ENCODE results near the gene SMARCA1.

DNA sequence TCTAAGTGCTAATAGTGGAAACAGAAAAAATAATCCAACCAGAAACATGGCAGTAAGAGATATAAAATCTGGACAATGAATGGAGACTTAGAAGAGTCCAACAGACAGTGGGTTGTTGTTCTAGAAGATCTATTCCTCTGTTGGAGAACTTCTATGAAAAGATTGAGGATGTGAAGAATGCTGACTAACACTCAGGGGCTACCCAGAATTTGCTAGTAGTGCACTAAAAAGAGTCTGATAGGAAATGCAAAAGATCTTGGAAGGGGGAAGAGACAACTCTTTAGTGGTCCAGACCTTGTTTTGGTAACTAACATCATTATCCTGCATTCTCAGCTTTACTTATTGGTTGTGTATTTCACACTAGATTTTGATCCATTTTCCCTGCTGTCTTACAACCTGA is 77.9 kb downstream of the SMARCA1 start:
- TF ChIP-seq ZNF629 (CRISPR knock-in tag; conservative IDR thresholded peaks at IDR 0.05) = no peak
- TF ChIP-seq DPF2 (CRISPR knock-in tag; IDR thresholded peaks at IDR 0.05; ENCODE audit: borderline replicate concordance, low read depth) = no peak
- TF ChIP-seq GTF2F1 (IDR thresholded peaks at IDR 0.05; ENCODE audit: low read length) = no peak
- TF ChIP-seq SPEN (CRISPR knock-in tag; IDR thresholded peaks at IDR 0.05; ENCODE audit: low read depth) = no peak
- TF ChIP-seq ZNF546 (CRISPR knock-in tag; conservative IDR thresholded peaks at IDR 0.05) = no peak
- TF ChIP-seq ZKSCAN1 (IDR thresholded peaks at IDR 0.05; ENCODE audit: low read length) = no peak
- TF ChIP-seq, protein P1, sequence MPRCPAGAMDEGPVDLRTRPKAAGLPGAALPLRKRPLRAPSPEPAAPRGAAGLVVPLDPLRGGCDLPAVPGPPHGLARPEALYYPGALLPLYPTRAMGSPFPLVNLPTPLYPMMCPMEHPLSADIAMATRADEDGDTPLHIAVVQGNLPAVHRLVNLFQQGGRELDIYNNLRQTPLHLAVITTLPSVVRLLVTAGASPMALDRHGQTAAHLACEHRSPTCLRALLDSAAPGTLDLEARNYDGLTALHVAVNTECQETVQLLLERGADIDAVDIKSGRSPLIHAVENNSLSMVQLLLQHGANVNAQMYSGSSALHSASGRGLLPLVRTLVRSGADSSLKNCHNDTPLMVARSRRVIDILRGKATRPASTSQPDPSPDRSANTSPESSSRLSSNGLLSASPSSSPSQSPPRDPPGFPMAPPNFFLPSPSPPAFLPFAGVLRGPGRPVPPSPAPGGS (CRISPR knock-in tag; IDR thresholded peaks at IDR 0.05) = no peak
- no peak for TF ChIP-seq MAFK (conservative IDR thresholded peaks at IDR 0.05 in 1 of 2, IDR thresholded peaks at IDR 0.05 in 1 of 2; ENCODE audit: low read length in 2 of 2)
- TF ChIP-seq, protein P2, sequence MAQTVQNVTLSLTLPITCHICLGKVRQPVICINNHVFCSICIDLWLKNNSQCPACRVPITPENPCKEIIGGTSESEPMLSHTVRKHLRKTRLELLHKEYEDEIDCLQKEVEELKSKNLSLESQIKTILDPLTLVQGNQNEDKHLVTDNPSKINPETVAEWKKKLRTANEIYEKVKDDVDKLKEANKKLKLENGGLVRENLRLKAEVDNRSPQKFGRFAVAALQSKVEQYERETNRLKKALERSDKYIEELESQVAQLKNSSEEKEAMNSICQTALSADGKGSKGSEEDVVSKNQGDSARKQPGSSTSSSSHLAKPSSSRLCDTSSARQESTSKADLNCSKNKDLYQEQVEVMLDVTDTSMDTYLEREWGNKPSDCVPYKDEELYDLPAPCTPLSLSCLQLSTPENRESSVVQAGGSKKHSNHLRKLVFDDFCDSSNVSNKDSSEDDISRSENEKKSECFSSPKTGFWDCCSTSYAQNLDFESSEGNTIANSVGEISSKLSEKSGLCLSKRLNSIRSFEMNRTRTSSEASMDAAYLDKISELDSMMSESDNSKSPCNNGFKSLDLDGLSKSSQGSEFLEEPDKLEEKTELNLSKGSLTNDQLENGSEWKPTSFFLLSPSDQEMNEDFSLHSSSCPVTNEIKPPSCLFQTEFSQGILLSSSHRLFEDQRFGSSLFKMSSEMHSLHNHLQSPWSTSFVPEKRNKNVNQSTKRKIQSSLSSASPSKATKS (CRISPR knock-in tag; IDR thresholded peaks at IDR 0.05) = no peak
